Measurements from ENCODE around the gene RIMS1. TPM values are rescaled to one million over a fixed set of nuclear protein-coding genes. Genes with fewer than 3 reads are reported as not detected.

Gene RIMS1
- total and polyA plus RNA-seq, 2 donors (not counting 3 experiments of a cell fraction or from before 2014, with no cell fraction given): 0.15 TPM; not detected in 1

DNA sequence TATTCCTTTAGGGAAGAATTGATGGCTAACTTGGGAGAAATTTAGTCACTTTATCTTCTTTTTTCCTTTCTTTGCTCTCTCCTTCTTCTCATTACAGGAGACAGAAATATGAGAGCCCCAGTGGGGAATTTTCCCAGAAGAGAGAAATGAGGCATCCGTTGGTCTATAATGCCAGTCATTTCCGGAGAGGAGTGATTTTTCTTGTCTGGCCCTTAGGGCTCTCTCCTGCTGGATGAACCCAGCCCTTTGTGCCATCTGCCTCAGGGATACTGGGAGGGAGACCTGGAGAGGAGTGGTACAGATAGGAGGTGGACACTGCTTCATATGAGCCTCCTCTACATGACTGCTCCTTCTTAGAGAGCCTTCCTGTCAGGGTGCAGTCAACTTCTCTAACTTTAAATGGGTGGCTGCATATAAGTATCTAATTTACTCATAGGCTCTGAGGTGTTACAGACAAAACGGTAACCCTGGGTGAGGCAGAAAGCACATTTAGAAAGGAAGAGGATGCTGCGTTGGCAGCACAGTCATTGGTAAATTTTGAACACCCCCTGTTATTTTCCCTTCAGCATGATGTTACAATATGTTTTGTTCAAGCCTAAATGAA lies 21.9 kb downstream of the RIMS1 start:
- Histone ChIP-seq H3K79me2 (ENCODE audit: control insufficient read depth, insufficient read depth, low read length) (no peaks in the 10 kb centered on the region), H4K20me1 (replicated peaks; ENCODE audit: control insufficient read depth, extremely low read depth, insufficient read depth, low read length) (no peaks in the 10 kb centered on the region), H3K27ac (ENCODE audit: insufficient read depth, low read depth, low read length) (no peak overlapping the region), H3K9me3 (replicated peaks; ENCODE audit: control insufficient read depth, insufficient read depth, low read length) (no peaks in the 10 kb centered on the region), H3K36me3 (ENCODE audit: control insufficient read depth in 2 of 2, extremely low read depth in 1 of 2, insufficient read depth in 2 of 2, low read length in 2 of 2) (no peaks in the 10 kb centered on the region), H3K9me1 (replicated peaks; ENCODE audit: control insufficient read depth, extremely low read depth, insufficient read depth, low read length) (no peaks in the 10 kb centered on the region), H3K4me2 (ENCODE audit: insufficient read depth, low read length) (no peak overlapping the region), H2AFZ (ENCODE audit: low read depth, low read length) (no peak overlapping the region), H3K4me1 (ENCODE audit: control insufficient read depth, extremely low read depth, insufficient read depth, low read length) (no peaks in the 10 kb centered on the region), H3K27me3 (ENCODE audit: control insufficient read depth in 2 of 2, insufficient read depth in 2 of 2, low read length in 2 of 2) (no peaks in the 10 kb centered on the region), H3K9ac (replicated peaks; ENCODE audit: extremely low read depth, insufficient read depth, low read length) (no peak overlapping the region), H3K4me3 (replicated peaks in 1 of 3; ENCODE audit: insufficient read depth in 1 of 3, low read depth in 1 of 3, low read length in 3 of 3) (no peak overlapping the region)
- ChIA-PET CTCF (no interaction called here), POLR2A (no interaction called here)
- TF ChIP-seq CTCF (IDR thresholded peaks at IDR 0.05; ENCODE audit: extremely low read depth in 1 of 2, insufficient read depth in 1 of 2, low read depth in 1 of 2, low read length in 2 of 2) (no peak), MYC (IDR thresholded peaks at IDR 0.05; ENCODE audit: low read depth, low read length) (no peak), POLR2AphosphoS5 (IDR thresholded peaks at IDR 0.05; ENCODE audit: insufficient read depth, low read depth, low read length) (no peak), FOS (IDR thresholded peaks at IDR 0.05; ENCODE audit: borderline replicate concordance, insufficient read depth, low read length) (no peak), GATA2 (IDR thresholded peaks at IDR 0.05; ENCODE audit: insufficient read depth, insufficient read length, low read depth, low read length) (no peak)
- DNase-seq (ENCODE audit: low read depth, low spot score): no peak
- BruUV-seq (replicated peaks): no TSS peak
- intact Hi-C loops (cut with micrococcal nuclease) (no loop called here), dilution Hi-C loops (cut with MboI; ENCODE audit: extremely low pct_ligation_motif_present, low sequenced_read_pairs) (no loop called here)
- FAIRE-seq: no peak
